Thoracic aorta (tissue), 2 donors: ENCODE measurements around the gene ODAD2. TPM values are rescaled to one million over a fixed set of nuclear protein-coding genes. Genes with fewer than 3 reads are reported as not detected.

ENCODE experiments used
- ATAC-seq: fragments of 150-250 bp; one replicate; pipeline ENCODE4 v1.8.0; 2017; ENCODE audit warnings: low read depth; ENCODE audit not compliant: insufficient number of reproducible peaks, low FRiP score
- DNase-seq: peaks from one replicate; pipeline ENCODE4 v3.0.0-alpha.2; 2020; ENCODE audit warnings: low spot score
- H3K27ac ChIP-seq, 2 donors: fragments of 200-600 bp; sonication (generic); 1 replicate in 1 of 2; 2 replicates in 1 of 2; pipeline ENCODE4 v1.5.1; 2016; ENCODE audit warnings: mild to moderate bottlenecking in 2 of 2, moderate library complexity in 2 of 2
- H3K27me3 ChIP-seq: fragments of 200-600 bp; sonication (generic); replicated peaks from 2 replicates; pipeline ENCODE4 v1.6.0; 2016; ENCODE audit warnings: mild to moderate bottlenecking; ENCODE audit not compliant: insufficient read depth
- H3K36me3 ChIP-seq: fragments of 200-600 bp; sonication (generic); one replicate; pipeline ENCODE4 v1.5.1; 2016
- H3K4me1 ChIP-seq, 2 donors: fragments of 200-600 bp; sonication (generic); 1 replicate in 1 of 2; 2 replicates in 1 of 2; pipeline versions ENCODE4 v1.5.1 to v1.6.0; 2016; ENCODE audit warnings: low read depth in 2 of 2, mild to moderate bottlenecking in 1 of 2; ENCODE audit not compliant: control insufficient read depth in 1 of 2
- H3K4me3 ChIP-seq: fragments of 200-600 bp; sonication (generic); 2 replicates; pipeline ENCODE4 v1.5.1; 2016; ENCODE audit warnings: mild to moderate bottlenecking
- H3K9me3 ChIP-seq: fragments of 200-600 bp; sonication (generic); 2 replicates; pipeline ENCODE4 v1.5.1; 2016
- total RNA-seq, 2 donors: library from RNA; depleted of rRNA; stranded (reverse); fragments of >200 nt; gene quantifications; one replicate each; pipeline versions ENCODE4 v1.1.0 to v1.2.3, GENCODE V29; 2016
- TF ChIP-seq, protein P1 (sequence below): fragments of 200-600 bp; sonication (generic); IDR thresholded peaks from one replicate; pipeline ENCODE4 v1.5.1; 2019; ENCODE audit warnings: antibody characterized with exemption

The ODAD2 gene
- total RNA-seq, 2 donors from 2014 or later: 0.54 to 4.3 TPM

DNA sequence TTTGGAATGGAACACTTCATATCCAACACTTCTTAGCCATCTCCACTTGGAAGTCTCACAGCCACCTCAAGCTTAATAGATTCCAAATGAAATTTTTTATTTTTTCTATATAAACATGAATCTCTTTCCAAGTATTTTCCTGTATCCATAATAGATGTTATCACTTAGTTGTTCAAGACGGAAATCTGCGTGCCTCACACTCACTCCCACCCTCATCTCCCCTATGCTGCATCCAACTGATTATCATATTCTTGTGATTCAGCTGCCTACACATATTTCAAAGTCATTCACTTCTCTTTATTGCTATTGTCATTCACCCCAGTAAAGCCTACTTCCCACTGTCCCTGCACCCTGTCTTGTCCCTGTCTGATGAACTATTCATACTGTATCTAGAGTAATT lies 183.0 kb downstream of the ODAD2 start:
- ATAC-seq (no peak), DNase-seq (no peak)
- Histone ChIP-seq H3K36me3 (no peaks in the 10 kb centered on the region), H3K4me3 (no peak overlapping the region), H3K27ac (no peak overlapping the region), H3K9me3 (no peaks in the 10 kb centered on the region), H3K27me3 (no peaks in the 10 kb centered on the region), H3K4me1 (peaks cover 4 to 21% of the 10 kb centered on the region in 2 donors)
- TF ChIP-seq, protein P1, sequence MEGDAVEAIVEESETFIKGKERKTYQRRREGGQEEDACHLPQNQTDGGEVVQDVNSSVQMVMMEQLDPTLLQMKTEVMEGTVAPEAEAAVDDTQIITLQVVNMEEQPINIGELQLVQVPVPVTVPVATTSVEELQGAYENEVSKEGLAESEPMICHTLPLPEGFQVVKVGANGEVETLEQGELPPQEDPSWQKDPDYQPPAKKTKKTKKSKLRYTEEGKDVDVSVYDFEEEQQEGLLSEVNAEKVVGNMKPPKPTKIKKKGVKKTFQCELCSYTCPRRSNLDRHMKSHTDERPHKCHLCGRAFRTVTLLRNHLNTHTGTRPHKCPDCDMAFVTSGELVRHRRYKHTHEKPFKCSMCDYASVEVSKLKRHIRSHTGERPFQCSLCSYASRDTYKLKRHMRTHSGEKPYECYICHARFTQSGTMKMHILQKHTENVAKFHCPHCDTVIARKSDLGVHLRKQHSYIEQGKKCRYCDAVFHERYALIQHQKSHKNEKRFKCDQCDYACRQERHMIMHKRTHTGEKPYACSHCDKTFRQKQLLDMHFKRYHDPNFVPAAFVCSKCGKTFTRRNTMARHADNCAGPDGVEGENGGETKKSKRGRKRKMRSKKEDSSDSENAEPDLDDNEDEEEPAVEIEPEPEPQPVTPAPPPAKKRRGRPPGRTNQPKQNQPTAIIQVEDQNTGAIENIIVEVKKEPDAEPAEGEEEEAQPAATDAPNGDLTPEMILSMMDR: no peak

DNA sequence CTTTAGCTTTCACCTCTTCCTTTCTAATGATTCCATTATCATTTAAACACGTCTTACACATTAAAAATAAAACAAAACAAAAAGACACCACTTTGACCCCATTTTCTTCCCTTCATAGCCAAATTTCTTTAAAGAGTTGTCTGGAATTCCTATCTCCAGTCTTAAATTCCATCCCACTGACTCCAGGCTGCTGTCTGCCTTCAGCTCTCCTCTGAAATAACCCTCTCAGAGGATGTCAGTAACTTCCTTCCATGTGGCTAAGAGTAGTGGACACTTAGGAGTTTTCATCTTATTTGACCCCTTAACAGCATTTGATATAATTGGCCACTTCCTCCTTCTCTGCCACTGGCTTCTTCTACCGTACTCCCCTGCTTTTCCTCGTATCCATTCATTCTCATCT lies 183.6 kb downstream of the ODAD2 start:
- Histone ChIP-seq H3K4me1 (peaks cover 4 to 15% of the 10 kb centered on the region in 2 donors), H3K9me3 (no peaks in the 10 kb centered on the region), H3K36me3 (no peaks in the 10 kb centered on the region), H3K27ac (no peak overlapping the region), H3K27me3 (no peaks in the 10 kb centered on the region), H3K4me3 (no peak overlapping the region)
- TF ChIP-seq, protein P1: no peak
- no peak for DNase-seq
- ATAC-seq: no peak

DNA sequence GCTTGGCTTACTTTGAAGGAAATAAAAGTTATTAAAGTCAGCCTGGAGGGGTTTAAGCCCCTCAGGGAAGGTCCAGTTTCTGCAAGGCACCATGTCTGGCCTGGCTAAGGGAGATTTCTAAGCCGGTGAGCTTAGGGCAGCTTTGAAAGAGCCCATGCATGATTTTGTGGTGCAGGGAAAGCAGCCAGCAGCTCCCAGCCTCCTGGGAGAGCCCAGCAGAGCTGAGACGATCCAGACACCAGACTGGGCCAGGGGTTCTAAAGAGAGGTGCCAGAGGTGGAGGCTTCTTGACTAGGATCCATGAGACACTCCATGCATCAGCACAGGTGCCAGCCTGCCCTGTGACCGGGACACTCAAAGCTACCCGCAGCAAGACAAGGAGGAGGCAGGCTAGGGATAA lies 193.7 kb downstream of the ODAD2 start:
- DNase-seq (no peak), ATAC-seq (no peak)
- Histone ChIP-seq H3K9me3 (no peaks in the 10 kb centered on the region), H3K36me3 (no peaks in the 10 kb centered on the region), H3K4me1 (peaks cover 0 to 20% of the 10 kb centered on the region in 2 donors), H3K27me3 (no peaks in the 10 kb centered on the region), H3K4me3 (no peak overlapping the region), H3K27ac (no peak overlapping the region)
- TF ChIP-seq, protein P1: no peak

DNA sequence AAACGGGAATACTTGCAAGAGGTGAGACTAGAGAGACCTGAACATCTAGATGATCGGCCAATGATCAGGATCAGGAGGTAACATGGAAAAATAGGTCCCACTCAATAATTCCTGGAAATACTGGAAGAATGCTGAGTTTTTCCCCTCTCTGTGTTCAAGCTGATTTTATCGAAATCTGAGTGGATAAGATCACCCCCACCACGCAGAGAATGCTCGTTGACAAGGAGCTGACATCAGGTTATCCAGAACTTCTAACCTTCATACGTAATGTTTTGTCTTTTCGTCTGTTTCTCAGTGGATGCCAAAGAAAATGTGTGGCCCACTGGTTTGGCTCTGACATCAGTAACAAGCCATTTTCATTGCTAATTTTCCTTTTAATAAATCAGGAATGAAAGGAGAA lies 194.7 kb downstream of the ODAD2 start:
- no peak overlapping the region for H3K27ac ChIP-seq
- ATAC-seq (no peak), DNase-seq (no peak)
- no peaks in the 10 kb centered on the region for H3K27me3 ChIP-seq
- TF ChIP-seq, protein P1: no peak
- H3K9me3 ChIP-seq: no peaks in the 10 kb centered on the region
- no peaks in the 10 kb centered on the region for H3K36me3 ChIP-seq
- no peak overlapping the region for H3K4me3 ChIP-seq
- peaks cover 0 to 20% of the 10 kb centered on the region in 2 donors for H3K4me1 ChIP-seq

DNA sequence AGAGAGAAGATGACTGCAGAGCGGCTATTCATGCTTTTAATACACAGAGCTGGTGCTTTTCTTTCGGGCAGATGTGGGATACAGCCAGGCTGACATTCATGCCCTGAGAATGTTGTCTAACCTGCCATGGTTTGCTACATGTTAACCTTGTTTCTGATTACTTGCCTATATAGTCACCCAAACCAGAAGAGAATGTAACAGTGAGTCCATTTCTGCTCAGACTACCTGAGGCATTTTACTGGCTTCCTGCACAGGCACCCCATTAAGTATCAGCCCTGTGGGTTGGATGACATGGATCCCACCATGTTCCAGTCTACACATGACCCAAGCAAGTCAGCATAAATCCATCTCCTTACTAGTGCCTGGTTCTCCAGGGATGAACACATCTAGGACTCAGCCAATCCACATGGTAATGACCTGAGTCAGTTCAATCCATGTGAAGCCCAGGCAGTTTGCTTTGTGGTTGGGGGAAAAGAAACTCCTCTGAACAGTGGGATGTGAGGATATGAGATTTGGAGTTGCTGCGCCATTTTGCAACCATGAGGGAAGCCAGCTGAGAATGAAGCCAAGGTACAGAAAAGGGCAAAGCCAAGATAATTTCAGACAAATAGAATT lies 197.6 kb downstream of the ODAD2 start:
- ATAC-seq: no peak
- TF ChIP-seq, protein P1: no peak

More for the DNA sequence above, 197.6 kb downstream of the ODAD2 start:
- no peaks in the 10 kb centered on the region for H3K9me3 ChIP-seq
- no peaks in the 10 kb centered on the region for H3K36me3 ChIP-seq
- peaks cover 0 to 27% of the 10 kb centered on the region in 2 donors for H3K4me1 ChIP-seq
- DNase-seq: no peak
- H3K4me3 ChIP-seq: no peak overlapping the region
- H3K27ac ChIP-seq: no peak overlapping the region
- H3K27me3 ChIP-seq: no peaks in the 10 kb centered on the region
